ENCODE results near the gene CDK6.

DNA sequence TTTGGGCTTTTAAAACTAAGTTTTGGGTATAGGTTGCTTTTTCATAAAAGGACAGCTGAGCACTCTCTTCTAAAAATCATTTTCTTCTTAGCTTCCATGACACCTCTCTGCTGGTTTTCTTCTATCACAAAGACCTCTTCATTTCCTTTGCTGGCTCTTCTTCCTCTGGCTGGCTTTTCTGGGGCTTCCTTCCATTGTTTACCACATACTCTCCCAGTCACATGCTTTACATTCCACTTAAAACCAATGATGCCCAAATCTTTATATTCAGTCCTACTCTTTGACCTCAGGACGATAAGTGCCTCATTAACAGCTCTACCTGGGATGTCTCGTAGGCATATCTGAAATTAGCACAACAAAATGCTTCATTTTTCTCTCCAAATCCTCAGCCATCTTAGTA lies 273.0 kb downstream of the CDK6 start:
- TF ChIP-seq, protein P1, sequence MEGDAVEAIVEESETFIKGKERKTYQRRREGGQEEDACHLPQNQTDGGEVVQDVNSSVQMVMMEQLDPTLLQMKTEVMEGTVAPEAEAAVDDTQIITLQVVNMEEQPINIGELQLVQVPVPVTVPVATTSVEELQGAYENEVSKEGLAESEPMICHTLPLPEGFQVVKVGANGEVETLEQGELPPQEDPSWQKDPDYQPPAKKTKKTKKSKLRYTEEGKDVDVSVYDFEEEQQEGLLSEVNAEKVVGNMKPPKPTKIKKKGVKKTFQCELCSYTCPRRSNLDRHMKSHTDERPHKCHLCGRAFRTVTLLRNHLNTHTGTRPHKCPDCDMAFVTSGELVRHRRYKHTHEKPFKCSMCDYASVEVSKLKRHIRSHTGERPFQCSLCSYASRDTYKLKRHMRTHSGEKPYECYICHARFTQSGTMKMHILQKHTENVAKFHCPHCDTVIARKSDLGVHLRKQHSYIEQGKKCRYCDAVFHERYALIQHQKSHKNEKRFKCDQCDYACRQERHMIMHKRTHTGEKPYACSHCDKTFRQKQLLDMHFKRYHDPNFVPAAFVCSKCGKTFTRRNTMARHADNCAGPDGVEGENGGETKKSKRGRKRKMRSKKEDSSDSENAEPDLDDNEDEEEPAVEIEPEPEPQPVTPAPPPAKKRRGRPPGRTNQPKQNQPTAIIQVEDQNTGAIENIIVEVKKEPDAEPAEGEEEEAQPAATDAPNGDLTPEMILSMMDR (IDR thresholded peaks at IDR 0.05; ENCODE audit: low read depth, low read length): no peak
- TF ChIP-seq POLR2A (IDR thresholded peaks at IDR 0.05; ENCODE audit: extremely low read depth, insufficient read length): no peak
- TF ChIP-seq, protein P2, sequence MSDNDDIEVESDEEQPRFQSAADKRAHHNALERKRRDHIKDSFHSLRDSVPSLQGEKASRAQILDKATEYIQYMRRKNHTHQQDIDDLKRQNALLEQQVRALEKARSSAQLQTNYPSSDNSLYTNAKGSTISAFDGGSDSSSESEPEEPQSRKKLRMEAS (IDR thresholded peaks at IDR 0.05; ENCODE audit: low read depth, low read length): no peak

All from NB4 (cell line).